GM18517 (cell line): Measurements from ENCODE around the gene COL27A1.
"Not testable (repeated sequence)": the region's sequence is repeated elsewhere in the genome, so short reads cannot be mapped to it uniquely, and the experiment has no call there.

ENCODE experiments used
- ATAC-seq: cut with Tn5 transposase; IDR thresholded peaks from one replicate; pipeline ENCODE4 v1.9.1; 2021; ENCODE audit warnings: mild to moderate bottlenecking, moderate library complexity; ENCODE audit not compliant: unreplicated experiment

COL27A1 gene

GRCh38 chr9:114314881-114315722, 159.8 kb downstream of the COL27A1 start:
- no peak for ATAC-seq

- ATAC-seq = no peak
These were observed 160.5 kb downstream of the COL27A1 start for GRCh38 chr9:114315723-114316363.

- no peak for ATAC-seq
These were observed 161.4 kb downstream of the COL27A1 start for GRCh38 chr9:114316605-114317230.

GRCh38 chr9:114317665-114318357, 162.5 kb downstream of the COL27A1 start:
- no peak for ATAC-seq

- no peak for ATAC-seq
These were observed 163.1 kb downstream of the COL27A1 start for GRCh38 chr9:114318416-114318815.

GRCh38 chr9:114319147-114319546, 163.8 kb downstream of the COL27A1 start:
- no peak for ATAC-seq

GRCh38 chr9:114320710-114321109, 165.4 kb downstream of the COL27A1 start:
- ATAC-seq = not testable (repeated sequence)

- ATAC-seq = no peak
These were observed 166.4 kb downstream of the COL27A1 start for GRCh38 chr9:114321759-114322158.

GRCh38 chr9:114322160-114322818, 167.0 kb downstream of the COL27A1 start:
- not testable (repeated sequence) for ATAC-seq

- not testable (repeated sequence) for ATAC-seq
These were observed 167.6 kb downstream of the COL27A1 start, which contains the start of gene ORM1 for GRCh38 chr9:114322831-114323531. ORM1 (plus strand) TSS chr9:114323098; CDS start chr9:114323134, 36 bp downstream.

GRCh38 chr9:114323849-114324248, 168.5 kb downstream of the COL27A1 start:
- ATAC-seq = not testable (repeated sequence)

- no peak for ATAC-seq
These were observed 169.2 kb downstream of the COL27A1 start for GRCh38 chr9:114324492-114324891.

GRCh38 chr9:114324965-114325364, 169.6 kb downstream of the COL27A1 start:
- not testable (repeated sequence) for ATAC-seq

GRCh38 chr9:114325684-114326254, 170.4 kb downstream of the COL27A1 start:
- ATAC-seq = not testable (repeated sequence)

GRCh38 chr9:114327749-114328148, 172.4 kb downstream of the COL27A1 start:
- no peak for ATAC-seq

- not testable (repeated sequence) for ATAC-seq
These were observed 173.1 kb downstream of the COL27A1 start for GRCh38 chr9:114328357-114328820.

- ATAC-seq = not testable (repeated sequence)
These were observed 173.7 kb downstream of the COL27A1 start for GRCh38 chr9:114328937-114329624.

- ATAC-seq = not testable (repeated sequence)
These were observed 174.3 kb downstream of the COL27A1 start, which contains the start of gene ORM2 for GRCh38 chr9:114329625-114330022. ORM2 (plus strand) TSS chr9:114329869; CDS start chr9:114329905, 36 bp downstream.

GRCh38 chr9:114330636-114331035, 175.3 kb downstream of the COL27A1 start:
- ATAC-seq = no peak
